Heart left ventricle (tissue), 13 donors: ENCODE data around the gene EEF1AKMT2.

ENCODE experiments used
- CTCF ChIP-seq, 12 donors: fragments of 200-600 bp; sonication (generic) in 4 of 12; IDR thresholded peaks; one replicate each; pipeline versions ENCODE4 v1.5.0 to v1.8.0; 2018 to 2022; ENCODE audit warnings: antibody characterized with exemption in 12 of 12, mild to moderate bottlenecking in 5 of 12
- POLR2A ChIP-seq, 2 donors: fragments of 450-650 bp; IDR thresholded peaks; one replicate each; pipeline ENCODE4 v1.6.1; 2017; ENCODE audit warnings: antibody characterized with exemption in 2 of 2, mild to moderate bottlenecking in 2 of 2, moderate library complexity in 2 of 2
- donor health status: ischemic (EF 13 %, LVEDD 7.1; RV severe dilation, severe dysfunction).
- donor health status: DM: no; HTN: yes; CAD: no.
- donor health status: DM: no; HTN: no; CAD: no.
- donor health status: ischemic (EF 25% LVEDD 6.9; RV normal size, moderate dysfunction).
- donor health status: ischemic (EF 25% LVEDD 5.7; RV mildly dilated, moderate dysfunction).
- donor health status: ischemic (EF 35%, LVEDD 5.7; RV mildly dilated, moderate dysfunction).
- donor health status: nonischemic (EF 11% LVEDD 7.7; RV severe dilation, severe dysfunction).
- donor health status: DM: yes; HTN: yes; CAD: no.
- donor health status: PGD.
- donor health status: ischemic (EF 29% LVEDD 5.4; RV normal size, mild dysfunction).
- donor health status: nonischemic (EF 23%, LVEDD 6.1; RV moderate dilation, normal function).

GRCh38 chr10:124826262-124826661, 34.6 kb upstream of the EEF1AKMT2 start:
- TF ChIP-seq CTCF (IDR thresholded peaks at IDR 0.05), result no peak
- TF ChIP-seq POLR2A (IDR thresholded peaks at IDR 0.05), result no peak
